ENCODE measurements around the gene SLC26A1.

DNA sequence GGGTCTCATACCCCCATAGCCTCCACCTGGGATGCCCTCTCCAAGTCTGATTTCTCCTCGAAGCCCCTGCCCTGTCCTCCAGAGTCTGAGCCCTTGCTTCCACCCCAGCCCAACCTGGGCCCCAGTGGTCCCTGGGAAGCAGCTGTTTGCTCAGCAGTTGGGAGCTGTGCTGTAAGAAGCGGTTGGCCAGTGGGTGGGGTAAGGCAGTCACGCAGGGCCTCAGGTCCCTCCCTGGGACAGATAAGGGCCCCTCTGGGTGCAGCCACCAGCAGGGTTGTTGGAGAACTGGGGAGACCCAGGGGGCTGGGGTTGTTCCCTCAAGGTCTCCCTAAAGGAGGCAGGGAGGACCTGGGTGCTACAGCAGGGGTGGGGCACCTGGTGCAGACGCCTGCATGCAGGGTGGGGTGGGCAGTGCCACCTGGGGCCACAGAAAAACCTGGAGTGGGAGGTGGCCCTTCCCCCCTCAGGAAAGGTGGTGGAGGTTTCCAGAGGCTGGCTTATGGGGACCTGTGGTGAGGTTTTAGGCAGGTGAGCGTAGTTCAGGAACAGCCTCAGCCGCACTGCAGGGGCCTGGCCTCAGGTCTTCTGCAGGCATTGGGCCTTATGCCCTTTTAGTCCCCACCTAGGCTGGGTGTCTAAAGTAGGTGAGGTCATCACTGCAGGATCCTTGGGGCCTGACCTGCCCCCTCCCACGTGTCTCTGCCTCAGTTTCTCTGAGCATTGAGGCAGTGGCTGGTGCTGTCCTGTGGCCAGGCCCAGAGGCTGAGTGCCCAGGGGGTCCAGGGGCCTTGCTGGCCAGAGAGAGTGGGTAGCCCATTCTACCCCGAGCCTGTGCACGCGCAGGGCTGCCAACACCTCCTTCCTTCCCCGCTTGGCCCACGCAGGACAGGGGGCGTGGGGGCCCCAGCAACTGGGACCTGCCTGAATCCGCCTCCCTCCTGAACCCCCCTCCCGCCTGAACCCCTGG, 3.1 kb upstream of the SLC26A1 start:
- TF ChIP-seq, protein P1, sequence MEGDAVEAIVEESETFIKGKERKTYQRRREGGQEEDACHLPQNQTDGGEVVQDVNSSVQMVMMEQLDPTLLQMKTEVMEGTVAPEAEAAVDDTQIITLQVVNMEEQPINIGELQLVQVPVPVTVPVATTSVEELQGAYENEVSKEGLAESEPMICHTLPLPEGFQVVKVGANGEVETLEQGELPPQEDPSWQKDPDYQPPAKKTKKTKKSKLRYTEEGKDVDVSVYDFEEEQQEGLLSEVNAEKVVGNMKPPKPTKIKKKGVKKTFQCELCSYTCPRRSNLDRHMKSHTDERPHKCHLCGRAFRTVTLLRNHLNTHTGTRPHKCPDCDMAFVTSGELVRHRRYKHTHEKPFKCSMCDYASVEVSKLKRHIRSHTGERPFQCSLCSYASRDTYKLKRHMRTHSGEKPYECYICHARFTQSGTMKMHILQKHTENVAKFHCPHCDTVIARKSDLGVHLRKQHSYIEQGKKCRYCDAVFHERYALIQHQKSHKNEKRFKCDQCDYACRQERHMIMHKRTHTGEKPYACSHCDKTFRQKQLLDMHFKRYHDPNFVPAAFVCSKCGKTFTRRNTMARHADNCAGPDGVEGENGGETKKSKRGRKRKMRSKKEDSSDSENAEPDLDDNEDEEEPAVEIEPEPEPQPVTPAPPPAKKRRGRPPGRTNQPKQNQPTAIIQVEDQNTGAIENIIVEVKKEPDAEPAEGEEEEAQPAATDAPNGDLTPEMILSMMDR (IDR thresholded peaks at IDR 0.05) = no peak
- TF ChIP-seq POLR2A (IDR thresholded peaks at IDR 0.05) (no peak), POLR2AphosphoS5 (IDR thresholded peaks at IDR 0.05) (no peak), EP300 (IDR thresholded peaks at IDR 0.05) (no peak)
